HepG2 (cell line): ENCODE results near the gene SIK3. TPM values are rescaled to one million over a fixed set of nuclear protein-coding genes. Genes with fewer than 3 reads are reported as not detected.

ENCODE experiments used
- GABPB1 ChIP-seq: IDR thresholded peaks from 2 replicates; pipeline ENCODE4 v1.6.1; 2016; ENCODE audit warnings: mild to moderate bottlenecking, missing genetic modification reagents, moderate library complexity, missing compliant biosample characterization
- KLF6 ChIP-seq: IDR thresholded peaks from 2 replicates; pipeline ENCODE4 v1.8.0; 2016; ENCODE audit warnings: missing biosample characterization, missing genetic modification reagents
- KMT2A ChIP-seq: sonication (generic); formaldehyde crosslinking; IDR thresholded peaks from 2 replicates; pipeline ENCODE4 v1.4.0; 2020; ENCODE audit warnings: missing genetic modification reagents
- RARG ChIP-seq: sonication (generic); formaldehyde crosslinking; IDR thresholded peaks from 2 replicates; pipeline ENCODE4 v1.4.0; 2020; ENCODE audit warnings: low read depth, mild to moderate bottlenecking, missing genetic modification reagents
- ZBTB42 ChIP-seq: sonication (generic); formaldehyde crosslinking; IDR thresholded peaks from 2 replicates; pipeline ENCODE4 v1.5.0; 2020; ENCODE audit warnings: mild to moderate bottlenecking, missing genetic modification reagents
- ZNF333 ChIP-seq: sonication (generic); formaldehyde crosslinking; IDR thresholded peaks from 2 replicates; pipeline ENCODE4 v1.4.0; 2020; ENCODE audit warnings: mild to moderate bottlenecking, missing genetic modification reagents, borderline replicate concordance
- ZNF33B ChIP-seq: sonication (generic); formaldehyde crosslinking; IDR thresholded peaks from 2 replicates; pipeline ENCODE4 v1.5.1; 2020; ENCODE audit warnings: mild to moderate bottlenecking, missing genetic modification reagents
- ZNF367 ChIP-seq: sonication (generic); formaldehyde crosslinking; IDR thresholded peaks from 2 replicates; pipeline ENCODE4 v1.4.0; 2020; ENCODE audit warnings: missing genetic modification reagents, borderline replicate concordance
- ZNF430 ChIP-seq: sonication (generic); formaldehyde crosslinking; IDR thresholded peaks from 2 replicates; pipeline ENCODE4 v1.9.0; 2021; ENCODE audit warnings: mild to moderate bottlenecking, missing genetic modification reagents
- ZNF615 ChIP-seq: sonication (generic); formaldehyde crosslinking; IDR thresholded peaks from 2 replicates; pipeline ENCODE4 v1.5.0; 2020; ENCODE audit warnings: mild to moderate bottlenecking, missing genetic modification reagents, borderline replicate concordance
- ZNF768 ChIP-seq: sonication (generic); formaldehyde crosslinking; IDR thresholded peaks from 2 replicates; pipeline ENCODE4 v1.4.0; 2020; ENCODE audit warnings: missing genetic modification reagents
- ZNF878 ChIP-seq: sonication (generic); formaldehyde crosslinking; IDR thresholded peaks from 2 replicates; pipeline ENCODE4 v1.8.1; 2023; ENCODE audit warnings: mild to moderate bottlenecking, missing genetic modification reagents, moderate library complexity
- polyA plus RNA-seq, 8 experiments: library from polyadenylated mRNA; depleted of rRNA in 3 of 8; stranded (reverse) in 7 of 8; unstranded in 1 of 8; fragments of >200 nt; fragmentation: Illumina TruSeq in 4 of 8; extraction: Trizol in 4 of 8; gene quantifications; 2 replicates each; pipeline versions ENCODE4 v1.2.1 to v1.2.3, GENCODE V29; 2011 to 2016; ENCODE audit warnings: low read depth in 4 of 8, missing spikeins in 1 of 8, mixed read lengths in 1 of 8; ENCODE audit not compliant: insufficient read depth in 1 of 8
- total RNA-seq, 5 experiments: library from RNA; depleted of rRNA; stranded (reverse); fragments of >200 nt; fragmentation: Illumina TruSeq; extraction: Trizol; gene quantifications; 2 replicates each; pipeline ENCODE4 v1.2.3, GENCODE V29; 2016; ENCODE audit warnings: low read depth in 1 of 5
- TF ChIP-seq, protein P1 (sequence below): sonication (generic); formaldehyde crosslinking; IDR thresholded peaks from 2 replicates; pipeline ENCODE4 v1.5.0; 2020; ENCODE audit warnings: mild to moderate bottlenecking, missing genetic modification reagents, borderline replicate concordance
- TF ChIP-seq, protein P2 (sequence below): sonication (generic); formaldehyde crosslinking; IDR thresholded peaks from 2 replicates; pipeline ENCODE4 v1.8.0; 2022; ENCODE audit warnings: missing genetic modification reagents, mild to moderate bottlenecking, borderline replicate concordance
- TF ChIP-seq, protein P3 (sequence below): sonication (generic); formaldehyde crosslinking; IDR thresholded peaks from 2 replicates; pipeline ENCODE4 v1.4.0; 2020; ENCODE audit warnings: missing genetic modification reagents
- TF ChIP-seq, protein P4 (sequence below): sonication (generic); formaldehyde crosslinking; IDR thresholded peaks from 2 replicates; pipeline ENCODE4 v1.5.1; 2020; ENCODE audit warnings: mild to moderate bottlenecking, moderate library complexity, missing genetic modification reagents

SIK3 gene
- total and polyA plus RNA-seq, 2 of the 13 experiments (the other 11 are each of a cell fraction or from before 2014, with no cell fraction given) = 5.7 to 9.8 TPM

DNA sequence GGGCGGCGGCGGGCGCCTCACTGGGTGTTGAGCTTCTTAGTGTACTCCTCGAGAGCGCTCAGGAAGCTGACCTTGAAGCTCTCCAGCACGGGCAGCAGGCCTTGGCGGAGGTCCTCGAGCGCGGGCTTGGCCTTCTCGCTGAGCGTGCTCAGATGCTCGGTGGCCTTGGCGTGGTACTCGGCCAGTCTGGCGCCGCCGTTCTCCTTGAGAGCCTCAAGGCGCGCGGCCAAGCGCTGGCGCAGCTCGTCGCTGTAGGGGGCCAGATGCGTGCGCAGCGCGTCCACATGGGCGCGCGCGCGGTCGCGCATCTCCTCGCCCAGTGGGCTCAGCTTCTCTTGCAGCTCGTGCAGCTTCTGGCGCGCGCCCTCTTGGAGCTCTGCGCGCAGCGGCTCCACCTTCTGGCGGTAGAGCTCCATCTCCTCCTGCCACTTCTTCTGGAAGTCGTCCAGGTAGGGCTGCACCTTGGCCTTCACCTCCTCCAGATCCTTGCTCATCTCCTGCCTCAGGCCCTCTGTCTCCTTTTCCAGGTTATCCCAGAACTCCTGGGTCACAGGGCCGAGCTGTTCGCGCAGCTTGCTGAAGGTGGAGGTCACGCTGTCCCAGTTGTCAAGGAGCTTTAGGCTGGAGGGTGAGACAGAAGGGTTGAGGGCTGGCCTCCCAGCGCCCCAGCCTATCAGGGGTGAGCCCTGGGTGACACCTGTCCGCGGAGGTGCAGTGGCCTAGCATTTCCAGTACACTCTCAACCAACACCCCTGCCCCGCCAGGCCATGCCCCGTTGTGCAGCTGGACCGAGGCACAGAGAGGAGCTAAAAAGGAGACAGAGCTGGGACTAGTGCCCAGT, 262.2 kb downstream of the SIK3 start (continued):
- TF ChIP-seq, protein P1, sequence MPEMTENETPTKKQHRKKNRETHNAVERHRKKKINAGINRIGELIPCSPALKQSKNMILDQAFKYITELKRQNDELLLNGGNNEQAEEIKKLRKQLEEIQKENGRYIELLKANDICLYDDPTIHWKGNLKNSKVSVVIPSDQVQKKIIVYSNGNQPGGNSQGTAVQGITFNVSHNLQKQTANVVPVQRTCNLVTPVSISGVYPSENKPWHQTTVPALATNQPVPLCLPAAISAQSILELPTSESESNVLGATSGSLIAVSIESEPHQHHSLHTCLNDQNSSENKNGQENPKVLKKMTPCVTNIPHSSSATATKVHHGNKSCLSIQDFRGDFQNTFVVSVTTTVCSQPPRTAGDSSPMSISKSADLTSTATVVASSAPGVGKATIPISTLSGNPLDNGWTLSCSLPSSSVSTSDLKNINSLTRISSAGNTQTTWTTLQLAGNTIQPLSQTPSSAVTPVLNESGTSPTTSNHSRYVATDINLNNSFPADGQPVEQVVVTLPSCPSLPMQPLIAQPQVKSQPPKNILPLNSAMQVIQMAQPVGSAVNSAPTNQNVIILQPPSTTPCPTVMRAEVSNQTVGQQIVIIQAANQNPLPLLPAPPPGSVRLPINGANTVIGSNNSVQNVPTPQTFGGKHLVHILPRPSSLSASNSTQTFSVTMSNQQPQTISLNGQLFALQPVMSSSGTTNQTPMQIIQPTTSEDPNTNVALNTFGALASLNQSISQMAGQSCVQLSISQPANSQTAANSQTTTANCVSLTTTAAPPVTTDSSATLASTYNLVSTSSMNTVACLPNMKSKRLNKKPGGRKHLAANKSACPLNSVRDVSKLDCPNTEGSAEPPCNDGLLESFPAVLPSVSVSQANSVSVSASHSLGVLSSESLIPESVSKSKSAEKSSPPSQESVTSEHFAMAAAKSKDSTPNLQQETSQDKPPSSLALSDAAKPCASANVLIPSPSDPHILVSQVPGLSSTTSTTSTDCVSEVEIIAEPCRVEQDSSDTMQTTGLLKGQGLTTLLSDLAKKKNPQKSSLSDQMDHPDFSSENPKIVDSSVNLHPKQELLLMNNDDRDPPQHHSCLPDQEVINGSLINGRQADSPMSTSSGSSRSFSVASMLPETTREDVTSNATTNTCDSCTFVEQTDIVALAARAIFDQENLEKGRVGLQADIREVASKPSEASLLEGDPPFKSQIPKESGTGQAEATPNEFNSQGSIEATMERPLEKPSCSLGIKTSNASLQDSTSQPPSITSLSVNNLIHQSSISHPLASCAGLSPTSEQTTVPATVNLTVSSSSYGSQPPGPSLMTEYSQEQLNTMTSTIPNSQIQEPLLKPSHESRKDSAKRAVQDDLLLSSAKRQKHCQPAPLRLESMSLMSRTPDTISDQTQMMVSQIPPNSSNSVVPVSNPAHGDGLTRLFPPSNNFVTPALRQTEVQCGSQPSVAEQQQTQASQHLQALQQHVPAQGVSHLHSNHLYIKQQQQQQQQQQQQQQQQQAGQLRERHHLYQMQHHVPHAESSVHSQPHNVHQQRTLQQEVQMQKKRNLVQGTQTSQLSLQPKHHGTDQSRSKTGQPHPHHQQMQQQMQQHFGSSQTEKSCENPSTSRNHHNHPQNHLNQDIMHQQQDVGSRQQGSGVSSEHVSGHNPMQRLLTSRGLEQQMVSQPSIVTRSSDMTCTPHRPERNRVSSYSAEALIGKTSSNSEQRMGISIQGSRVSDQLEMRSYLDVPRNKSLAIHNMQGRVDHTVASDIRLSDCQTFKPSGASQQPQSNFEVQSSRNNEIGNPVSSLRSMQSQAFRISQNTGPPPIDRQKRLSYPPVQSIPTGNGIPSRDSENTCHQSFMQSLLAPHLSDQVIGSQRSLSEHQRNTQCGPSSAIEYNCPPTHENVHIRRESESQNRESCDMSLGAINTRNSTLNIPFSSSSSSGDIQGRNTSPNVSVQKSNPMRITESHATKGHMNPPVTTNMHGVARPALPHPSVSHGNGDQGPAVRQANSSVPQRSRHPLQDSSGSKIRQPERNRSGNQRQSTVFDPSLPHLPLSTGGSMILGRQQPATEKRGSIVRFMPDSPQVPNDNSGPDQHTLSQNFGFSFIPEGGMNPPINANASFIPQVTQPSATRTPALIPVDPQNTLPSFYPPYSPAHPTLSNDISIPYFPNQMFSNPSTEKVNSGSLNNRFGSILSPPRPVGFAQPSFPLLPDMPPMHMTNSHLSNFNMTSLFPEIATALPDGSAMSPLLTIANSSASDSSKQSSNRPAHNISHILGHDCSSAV (CRISPR knock-in tag) = no peak
- TF ChIP-seq GABPB1 = peak; percentile 74
- no peak for TF ChIP-seq KMT2A (CRISPR knock-in tag)
- TF ChIP-seq ZNF615 (CRISPR knock-in tag) = no peak
- TF ChIP-seq ZNF430 (CRISPR knock-in tag) = peak; percentile 79
- TF ChIP-seq, protein P2, sequence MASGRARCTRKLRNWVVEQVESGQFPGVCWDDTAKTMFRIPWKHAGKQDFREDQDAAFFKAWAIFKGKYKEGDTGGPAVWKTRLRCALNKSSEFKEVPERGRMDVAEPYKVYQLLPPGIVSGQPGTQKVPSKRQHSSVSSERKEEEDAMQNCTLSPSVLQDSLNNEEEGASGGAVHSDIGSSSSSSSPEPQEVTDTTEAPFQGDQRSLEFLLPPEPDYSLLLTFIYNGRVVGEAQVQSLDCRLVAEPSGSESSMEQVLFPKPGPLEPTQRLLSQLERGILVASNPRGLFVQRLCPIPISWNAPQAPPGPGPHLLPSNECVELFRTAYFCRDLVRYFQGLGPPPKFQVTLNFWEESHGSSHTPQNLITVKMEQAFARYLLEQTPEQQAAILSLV (CRISPR knock-in tag) = 0 out of 2 replicates have a peak, but pooled peaks have one; percentile 29
- TF ChIP-seq, protein P3, sequence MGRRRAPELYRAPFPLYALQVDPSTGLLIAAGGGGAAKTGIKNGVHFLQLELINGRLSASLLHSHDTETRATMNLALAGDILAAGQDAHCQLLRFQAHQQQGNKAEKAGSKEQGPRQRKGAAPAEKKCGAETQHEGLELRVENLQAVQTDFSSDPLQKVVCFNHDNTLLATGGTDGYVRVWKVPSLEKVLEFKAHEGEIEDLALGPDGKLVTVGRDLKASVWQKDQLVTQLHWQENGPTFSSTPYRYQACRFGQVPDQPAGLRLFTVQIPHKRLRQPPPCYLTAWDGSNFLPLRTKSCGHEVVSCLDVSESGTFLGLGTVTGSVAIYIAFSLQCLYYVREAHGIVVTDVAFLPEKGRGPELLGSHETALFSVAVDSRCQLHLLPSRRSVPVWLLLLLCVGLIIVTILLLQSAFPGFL (CRISPR knock-in tag) = no peak
- TF ChIP-seq KLF6 (CRISPR knock-in tag) = 0 out of 2 replicates have a peak, but pooled peaks have one; percentile 35
- no peak for TF ChIP-seq ZBTB42
- 0 out of 2 replicates have a peak, but pooled peaks have one; percentile 10 for TF ChIP-seq ZNF333 (CRISPR knock-in tag)
- 0 out of 2 replicates have a peak, but pooled peaks have one; percentile 44 for TF ChIP-seq ZNF367 (CRISPR knock-in tag)
- TF ChIP-seq ZNF768 = peak; percentile 29; the same call in 1 of the 2 replicates
- TF ChIP-seq ZNF878 (CRISPR knock-in tag) = no peak
- no peak for TF ChIP-seq RARG
- no peak for TF ChIP-seq ZNF33B
- TF ChIP-seq, protein P4, sequence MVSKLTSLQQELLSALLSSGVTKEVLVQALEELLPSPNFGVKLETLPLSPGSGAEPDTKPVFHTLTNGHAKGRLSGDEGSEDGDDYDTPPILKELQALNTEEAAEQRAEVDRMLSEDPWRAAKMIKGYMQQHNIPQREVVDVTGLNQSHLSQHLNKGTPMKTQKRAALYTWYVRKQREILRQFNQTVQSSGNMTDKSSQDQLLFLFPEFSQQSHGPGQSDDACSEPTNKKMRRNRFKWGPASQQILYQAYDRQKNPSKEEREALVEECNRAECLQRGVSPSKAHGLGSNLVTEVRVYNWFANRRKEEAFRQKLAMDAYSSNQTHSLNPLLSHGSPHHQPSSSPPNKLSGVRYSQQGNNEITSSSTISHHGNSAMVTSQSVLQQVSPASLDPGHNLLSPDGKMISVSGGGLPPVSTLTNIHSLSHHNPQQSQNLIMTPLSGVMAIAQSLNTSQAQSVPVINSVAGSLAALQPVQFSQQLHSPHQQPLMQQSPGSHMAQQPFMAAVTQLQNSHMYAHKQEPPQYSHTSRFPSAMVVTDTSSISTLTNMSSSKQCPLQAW = 0 out of 2 replicates have a peak, but pooled peaks have one; percentile 71
